ENCODE results near the gene LRRC59.

DNA sequence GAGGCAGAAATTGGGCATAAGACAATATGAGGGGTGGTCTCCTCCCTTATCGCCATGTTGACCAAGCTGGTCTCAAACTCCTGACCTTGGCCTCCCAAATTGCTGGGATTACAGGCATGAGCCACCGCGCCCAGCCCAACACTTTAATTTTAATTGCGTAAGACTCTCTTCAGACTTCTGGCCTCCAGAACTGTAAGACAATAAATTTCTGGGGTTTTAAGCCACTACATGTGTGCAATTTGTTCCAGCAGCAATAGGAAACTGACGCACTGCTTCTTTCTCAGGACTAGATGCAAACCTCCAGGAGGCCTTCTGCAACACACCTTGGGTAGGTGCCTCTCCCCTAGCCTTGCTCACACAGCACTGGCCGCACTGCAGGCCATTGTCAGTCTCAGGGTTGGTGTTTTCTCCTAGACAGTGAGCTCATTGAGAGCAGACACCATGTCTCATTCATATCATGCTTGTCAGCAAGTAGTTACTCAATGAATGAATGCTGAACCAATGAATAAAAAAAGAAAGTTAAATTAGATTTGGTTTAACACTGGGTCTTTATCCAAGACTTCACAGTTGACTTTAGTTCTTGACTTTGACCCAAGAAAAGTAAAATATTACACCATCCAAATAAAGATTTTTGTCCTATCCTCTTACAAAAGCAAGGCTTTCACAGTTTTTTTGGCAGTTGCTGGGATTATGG lies 23.2 kb upstream of the LRRC59 start:
- TF ChIP-seq, protein P1, sequence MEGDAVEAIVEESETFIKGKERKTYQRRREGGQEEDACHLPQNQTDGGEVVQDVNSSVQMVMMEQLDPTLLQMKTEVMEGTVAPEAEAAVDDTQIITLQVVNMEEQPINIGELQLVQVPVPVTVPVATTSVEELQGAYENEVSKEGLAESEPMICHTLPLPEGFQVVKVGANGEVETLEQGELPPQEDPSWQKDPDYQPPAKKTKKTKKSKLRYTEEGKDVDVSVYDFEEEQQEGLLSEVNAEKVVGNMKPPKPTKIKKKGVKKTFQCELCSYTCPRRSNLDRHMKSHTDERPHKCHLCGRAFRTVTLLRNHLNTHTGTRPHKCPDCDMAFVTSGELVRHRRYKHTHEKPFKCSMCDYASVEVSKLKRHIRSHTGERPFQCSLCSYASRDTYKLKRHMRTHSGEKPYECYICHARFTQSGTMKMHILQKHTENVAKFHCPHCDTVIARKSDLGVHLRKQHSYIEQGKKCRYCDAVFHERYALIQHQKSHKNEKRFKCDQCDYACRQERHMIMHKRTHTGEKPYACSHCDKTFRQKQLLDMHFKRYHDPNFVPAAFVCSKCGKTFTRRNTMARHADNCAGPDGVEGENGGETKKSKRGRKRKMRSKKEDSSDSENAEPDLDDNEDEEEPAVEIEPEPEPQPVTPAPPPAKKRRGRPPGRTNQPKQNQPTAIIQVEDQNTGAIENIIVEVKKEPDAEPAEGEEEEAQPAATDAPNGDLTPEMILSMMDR (IDR thresholded peaks at IDR 0.05) = no peak
- TF ChIP-seq POLR2A (IDR thresholded peaks at IDR 0.05) = no peak
